ENCODE measurements around the gene SPAG16.
"Not testable (repeated sequence)": the region's sequence is repeated elsewhere in the genome, so short reads cannot be mapped to it uniquely, and the experiment has no call there.

Gene SPAG16

GRCh38 chr2:214004463-214004862 lies 720.2 kb downstream of the SPAG16 start:
- no peak for DNase-seq (ENCODE audit: low read depth)

DNA sequence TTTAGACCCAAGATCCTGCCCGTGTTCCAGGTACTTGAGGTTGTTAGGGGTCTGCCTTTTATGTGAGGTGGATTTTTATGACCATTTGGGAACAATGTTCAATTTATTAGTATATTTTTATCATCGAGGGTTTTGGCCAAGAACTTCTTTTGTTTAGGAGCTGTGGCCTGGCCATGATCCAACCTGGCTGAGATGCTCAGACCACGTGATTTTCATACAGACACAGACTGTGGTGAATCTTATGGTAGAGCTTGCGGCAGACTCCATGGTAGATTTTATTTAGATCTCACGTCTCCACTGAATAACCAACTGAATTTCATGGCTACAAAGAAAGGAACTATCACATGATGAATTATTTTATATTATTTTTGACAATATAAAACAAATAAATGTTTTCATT lies 721.1 kb downstream of the SPAG16 start:
- DNase-seq (ENCODE audit: low read depth), result no peak

- DNase-seq (ENCODE audit: low read depth), result no peak
These were observed 722.3 kb downstream of the SPAG16 start for GRCh38 chr2:214006601-214007000.

- DNase-seq (ENCODE audit: low read depth), result no peak
These were observed 727.4 kb downstream of the SPAG16 start for GRCh38 chr2:214011676-214012075.

GRCh38 chr2:214014551-214015220 lies 730.4 kb downstream of the SPAG16 start:
- DNase-seq (ENCODE audit: low read depth), result no peak

DNA sequence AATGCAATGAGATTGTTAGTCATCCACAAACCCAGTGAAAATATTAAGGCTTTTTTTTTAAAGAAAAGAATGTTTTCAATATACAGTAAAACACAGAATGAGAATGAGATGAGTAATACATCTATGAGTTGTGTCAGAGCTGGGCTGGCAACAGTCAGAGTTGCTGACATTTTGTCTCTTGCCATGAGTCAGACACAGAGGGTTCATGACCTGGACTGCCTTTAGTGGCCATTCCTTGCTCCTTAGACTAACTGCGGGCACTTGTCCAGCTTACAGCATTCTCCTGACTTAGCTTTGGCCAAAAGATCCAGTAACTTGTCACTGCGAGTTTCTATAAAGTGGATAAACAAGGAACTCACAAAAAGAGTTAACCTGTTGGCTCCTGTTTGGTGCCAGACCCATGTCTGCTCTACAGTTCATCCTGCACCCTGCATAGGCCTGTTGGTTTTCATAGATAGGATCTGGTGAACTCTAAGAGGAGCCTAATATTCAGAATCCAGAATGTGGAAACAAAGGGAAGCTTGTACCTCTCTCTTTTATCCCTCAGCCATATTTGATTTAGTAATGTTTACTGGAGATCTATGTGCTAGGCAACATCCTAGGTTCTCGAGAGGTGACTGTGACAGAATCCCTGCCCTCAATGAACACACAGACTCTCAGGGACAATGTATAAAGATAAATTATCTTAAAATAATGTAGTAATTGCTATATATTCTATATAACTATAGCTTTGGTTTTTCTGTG lies 735.1 kb downstream of the SPAG16 start:
- DNase-seq (ENCODE audit: low read depth), result no peak

- no peak for DNase-seq (ENCODE audit: low read depth)
These were observed 735.7 kb downstream of the SPAG16 start for GRCh38 chr2:214019973-214020345.

DNA sequence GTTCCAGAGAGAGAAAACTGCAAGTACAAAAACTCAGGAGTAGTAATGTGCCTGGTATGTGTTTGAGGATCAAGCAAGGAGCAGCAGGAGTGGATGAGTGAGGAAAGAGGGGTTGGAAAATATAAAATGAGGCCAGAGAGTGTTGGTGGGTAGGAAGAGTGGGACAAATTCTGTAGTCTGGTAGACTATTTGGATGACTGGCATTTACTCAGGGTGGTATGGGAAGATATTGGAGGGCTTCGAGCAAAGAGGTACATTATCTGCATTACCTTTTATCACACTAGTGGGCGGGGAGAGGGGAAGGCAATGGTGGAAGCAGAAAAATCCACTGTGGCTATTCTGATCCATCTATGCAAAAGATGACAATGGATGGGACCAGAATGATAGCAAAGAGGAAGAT lies 744.9 kb downstream of the SPAG16 start:
- DNase-seq (ENCODE audit: low read depth), result no peak

- DNase-seq (ENCODE audit: low read depth), result no peak
These were observed 747.3 kb downstream of the SPAG16 start for GRCh38 chr2:214031566-214031965.

DNA sequence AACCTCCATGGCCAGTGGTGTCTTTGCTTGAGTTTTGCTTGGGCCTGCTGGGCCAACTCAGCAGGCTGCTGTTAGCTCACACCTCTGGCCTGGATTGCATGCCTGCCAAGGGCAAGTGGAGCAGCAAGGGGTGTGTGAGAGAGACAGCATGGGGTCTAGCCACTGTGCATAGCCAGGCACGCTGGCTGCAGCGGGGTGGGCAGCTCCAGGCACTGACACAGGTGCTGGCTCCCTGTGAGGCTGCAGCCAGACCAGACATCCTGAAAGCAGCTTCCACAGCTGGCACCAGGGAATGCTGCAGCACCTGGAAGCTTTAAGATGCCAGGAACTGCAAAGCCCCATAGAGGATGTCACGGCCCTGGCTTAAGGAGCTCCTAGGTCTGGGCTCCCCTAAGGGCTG lies 750.2 kb downstream of the SPAG16 start:
- no peak for DNase-seq (ENCODE audit: low read depth)

- no peak for DNase-seq (ENCODE audit: low read depth)
These were observed 751.0 kb downstream of the SPAG16 start for GRCh38 chr2:214035091-214035852.

GRCh38 chr2:214035921-214036320 lies 751.7 kb downstream of the SPAG16 start:
- DNase-seq (ENCODE audit: low read depth), result no peak

DNA sequence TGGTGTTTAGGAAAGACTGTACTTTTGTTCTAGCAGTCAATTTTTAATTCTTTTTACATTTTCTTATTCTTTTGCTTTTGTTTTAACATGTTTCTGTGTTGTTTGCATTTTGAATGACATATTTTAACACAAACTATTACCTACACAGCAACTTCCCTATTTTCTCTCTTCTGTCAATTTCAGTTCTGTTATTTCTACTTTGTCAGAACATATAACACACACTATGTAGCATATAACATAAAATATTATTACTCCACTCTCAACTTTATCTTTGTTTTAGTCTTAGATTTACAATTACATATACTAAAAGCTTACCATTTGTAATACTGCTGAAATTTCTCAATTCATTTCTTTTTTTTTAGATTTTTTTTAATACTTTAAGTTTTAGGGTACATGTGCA lies 753.9 kb downstream of the SPAG16 start:
- DNase-seq (ENCODE audit: low read depth), result no peak

DNA sequence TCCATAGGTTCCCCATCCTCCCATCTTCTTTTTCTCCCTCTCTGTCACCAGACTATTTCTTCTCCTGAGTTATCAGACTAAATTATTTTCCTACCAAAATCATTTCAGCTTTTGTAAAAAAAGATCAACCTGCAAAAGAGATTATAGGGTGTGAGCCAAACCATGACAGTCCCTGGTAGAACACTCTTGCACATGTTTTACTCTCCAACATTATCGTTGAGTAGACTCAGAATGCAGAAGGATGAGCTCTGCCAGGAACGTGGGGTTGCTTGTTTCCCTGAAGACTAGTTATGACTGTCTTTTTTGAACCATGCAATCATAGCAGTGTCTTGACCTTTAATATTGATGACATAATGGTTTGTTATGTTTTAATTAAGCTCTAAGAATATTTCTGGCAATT lies 766.5 kb downstream of the SPAG16 start:
- DNase-seq (ENCODE audit: low read depth), result no peak

DNA sequence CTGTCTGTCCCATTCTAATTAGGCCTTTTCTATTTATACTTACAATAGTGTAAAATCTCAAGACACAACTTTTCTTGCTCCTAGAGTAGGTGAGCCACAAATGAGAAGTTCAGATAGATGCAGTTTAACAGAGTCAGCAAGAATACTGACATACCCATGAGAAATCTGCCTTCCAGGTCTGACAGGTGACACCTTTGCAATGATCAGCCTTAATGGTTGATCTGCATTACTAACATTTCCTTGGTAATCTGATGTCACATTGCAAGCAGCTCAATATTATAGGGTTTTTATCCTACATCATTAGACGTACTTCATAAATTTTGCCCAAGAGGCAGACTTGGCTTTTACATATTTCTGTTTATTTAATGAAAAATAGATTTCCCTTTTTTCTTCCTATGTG lies 767.3 kb downstream of the SPAG16 start:
- no peak for DNase-seq (ENCODE audit: low read depth)

GRCh38 chr2:214052235-214052634 lies 768.0 kb downstream of the SPAG16 start:
- no peak for DNase-seq (ENCODE audit: low read depth)

GRCh38 chr2:214057986-214058385 lies 773.7 kb downstream of the SPAG16 start:
- DNase-seq (ENCODE audit: low read depth), result no peak

GRCh38 chr2:214062279-214062678 lies 778.0 kb downstream of the SPAG16 start:
- not testable (repeated sequence) for DNase-seq (ENCODE audit: low read depth)

DNA sequence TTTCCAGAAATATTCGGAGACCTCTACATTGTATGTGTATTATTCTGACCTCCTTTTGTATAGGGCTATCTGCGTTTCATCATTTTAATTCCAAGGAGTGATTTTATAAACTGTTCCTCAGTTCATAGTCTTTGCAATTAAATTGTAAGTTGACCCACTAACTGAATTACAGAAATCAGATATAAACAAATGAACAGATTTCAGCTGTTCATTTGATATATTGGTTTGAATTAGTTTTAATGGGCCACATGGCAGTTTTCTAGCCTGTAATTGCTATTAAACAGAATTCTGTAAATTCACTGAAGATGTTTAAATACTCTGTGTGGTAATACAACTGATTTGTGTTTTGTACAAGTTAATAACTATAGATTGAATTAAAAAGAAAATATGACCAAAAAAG lies 780.2 kb downstream of the SPAG16 start:
- no peak for DNase-seq (ENCODE audit: low read depth)

- DNase-seq (ENCODE audit: low read depth), result no peak
These were observed 782.6 kb downstream of the SPAG16 start for GRCh38 chr2:214066862-214067261.

GRCh38 chr2:214069254-214069653 lies 785.0 kb downstream of the SPAG16 start:
- no peak for DNase-seq (ENCODE audit: low read depth)

- DNase-seq (ENCODE audit: low read depth), result no peak
These were observed 791.2 kb downstream of the SPAG16 start for GRCh38 chr2:214075456-214075855.

- DNase-seq (ENCODE audit: low read depth), result no peak
These were observed 792.3 kb downstream of the SPAG16 start for GRCh38 chr2:214076527-214076926.
